HG02840 (cell line): ENCODE measurements around the gene FBH1.
"Not testable (repeated sequence)": the region's sequence is repeated elsewhere in the genome, so short reads cannot be mapped to it uniquely, and the experiment has no call there.

ENCODE experiments used
- ATAC-seq: cut with Tn5 transposase; IDR thresholded peaks from one replicate; pipeline ENCODE4 v1.9.1; 2021; ENCODE audit warnings: mild to moderate bottlenecking, moderate library complexity, moderate number of reproducible peaks; ENCODE audit not compliant: unreplicated experiment, low FRiP score

Gene FBH1

GRCh38 chr10:5873515-5873995 is 16.5 kb upstream of the FBH1 start:
- no peak for ATAC-seq

GRCh38 chr10:5876181-5876768 is 13.8 kb upstream of the FBH1 start:
- no peak for ATAC-seq

DNA sequence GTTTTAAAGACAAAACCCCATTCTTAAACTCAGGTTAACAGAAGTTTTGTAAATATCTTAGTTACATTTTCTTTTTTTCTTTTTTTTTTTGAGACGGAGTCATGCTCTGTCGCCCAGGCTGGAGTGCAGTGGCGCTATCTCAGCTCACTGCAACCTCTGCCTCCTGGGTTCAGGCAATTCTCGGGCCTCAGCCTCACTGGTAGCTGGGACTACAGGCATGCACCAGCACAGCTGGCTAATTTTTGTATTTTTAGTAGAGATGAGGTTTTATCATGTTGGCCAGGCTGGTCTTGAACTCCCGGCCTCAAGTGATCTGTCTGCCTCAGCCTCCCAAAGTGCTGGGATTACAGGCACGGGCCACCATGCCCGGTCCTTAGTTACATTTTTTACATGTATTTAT is 13.0 kb upstream of the FBH1 start:
- not testable (repeated sequence) for ATAC-seq

GRCh38 chr10:5882961-5883360 is 7.1 kb upstream of the FBH1 start:
- ATAC-seq = no peak

DNA sequence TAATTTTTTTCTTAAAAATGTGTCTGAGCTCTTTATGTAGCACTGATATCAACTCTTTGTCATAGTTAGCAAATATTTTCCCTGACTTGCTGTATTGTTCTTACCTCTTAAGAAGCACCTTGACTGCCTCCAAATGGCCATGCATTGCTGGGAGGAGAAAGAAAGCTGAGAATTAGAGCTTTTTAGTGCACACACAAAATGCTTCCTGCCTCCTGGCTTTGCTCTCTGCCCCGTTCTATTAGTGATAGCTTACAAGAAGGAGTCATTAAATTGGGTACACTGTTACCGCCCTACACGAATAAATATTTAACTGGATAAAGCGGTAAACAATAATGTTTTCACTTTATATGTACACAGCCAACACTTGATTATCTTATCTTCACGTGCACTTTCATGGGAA is 4.4 kb upstream of the FBH1 start:
- no peak for ATAC-seq

DNA sequence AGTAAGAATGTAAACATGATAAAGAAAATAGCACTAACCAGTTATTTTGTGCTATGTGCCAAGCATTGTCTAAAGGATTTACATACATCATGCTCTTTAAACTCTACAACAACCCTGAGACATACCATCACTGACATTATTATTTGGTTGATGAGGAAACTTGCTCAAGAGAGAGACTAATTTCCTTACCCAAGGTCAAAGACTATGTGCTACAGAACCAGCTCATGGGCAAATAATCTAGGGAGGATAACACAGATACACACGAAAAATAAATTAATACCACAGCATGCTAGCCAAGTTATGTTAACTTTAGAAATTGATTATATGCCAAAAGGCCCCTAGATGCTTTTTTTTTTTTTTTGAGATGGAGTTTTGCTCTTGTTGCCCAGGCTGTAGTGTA is 3.0 kb upstream of the FBH1 start:
- no peak for ATAC-seq

GRCh38 chr10:5887641-5888040 is 2.4 kb upstream of the FBH1 start:
- ATAC-seq = no peak

DNA sequence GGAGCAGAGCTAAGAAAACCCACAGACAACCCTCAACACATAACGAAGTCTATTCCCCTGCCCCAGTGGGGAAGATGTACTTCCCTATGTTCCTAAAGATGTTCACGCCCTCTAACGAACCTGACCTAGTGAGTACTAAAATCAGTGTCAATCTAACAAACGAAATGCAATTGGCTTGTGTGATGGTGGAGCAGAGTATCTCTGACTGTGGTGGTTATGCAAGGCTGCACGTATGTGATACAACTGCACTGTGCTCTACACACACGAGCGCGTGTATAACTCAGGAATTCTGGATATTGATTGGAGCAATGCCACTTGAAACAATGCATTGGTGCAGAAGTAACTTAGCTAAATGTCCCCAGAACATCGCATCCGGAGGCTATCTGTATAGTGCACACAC is 1.7 kb upstream of the FBH1 start:
- ATAC-seq = no peak

DNA sequence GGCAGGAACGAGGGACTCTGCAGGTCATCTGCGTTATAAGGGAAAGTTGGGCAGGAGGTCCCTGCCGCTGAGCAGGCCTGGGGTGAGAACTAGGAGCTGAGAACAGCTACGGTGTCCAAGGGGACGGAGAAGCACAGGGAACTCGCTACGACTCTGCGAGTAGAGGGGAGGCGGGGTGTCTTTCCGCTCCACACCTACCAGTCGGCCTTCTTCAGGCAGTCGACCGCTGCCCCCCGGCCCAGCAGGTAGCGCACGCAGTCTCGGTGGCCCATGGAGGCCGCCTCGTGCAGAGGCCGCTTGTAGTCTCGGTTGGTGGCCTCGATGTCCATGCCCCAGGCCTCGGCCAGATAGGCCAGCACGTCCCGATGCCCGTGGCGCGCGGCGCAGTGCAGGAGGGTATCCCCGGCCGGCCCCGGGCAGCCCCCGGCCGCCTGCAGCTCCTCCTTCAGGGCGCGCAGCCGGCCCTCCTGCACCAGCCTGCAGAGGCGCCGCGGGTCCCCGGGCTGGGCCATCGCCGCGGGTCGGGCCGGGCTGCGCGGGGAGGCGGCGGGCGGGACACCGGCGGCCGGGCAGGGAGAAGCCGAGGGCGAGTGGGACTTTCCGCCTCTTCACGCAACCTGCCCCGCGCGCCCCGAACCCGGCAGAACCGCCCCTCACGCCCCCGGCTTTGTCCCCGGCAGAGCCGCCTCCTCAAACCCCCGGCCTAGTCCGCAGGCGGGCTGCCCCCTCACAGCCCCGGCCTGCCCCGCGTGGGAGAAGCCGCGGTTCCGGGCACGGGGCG is 1.0 kb upstream of the FBH1 start:
- peak; percentile 35 for ATAC-seq

- ATAC-seq = peak; percentile 1
Measured at GRCh38 chr10:5890452-5890915, 441 bp downstream of the FBH1 start.

DNA sequence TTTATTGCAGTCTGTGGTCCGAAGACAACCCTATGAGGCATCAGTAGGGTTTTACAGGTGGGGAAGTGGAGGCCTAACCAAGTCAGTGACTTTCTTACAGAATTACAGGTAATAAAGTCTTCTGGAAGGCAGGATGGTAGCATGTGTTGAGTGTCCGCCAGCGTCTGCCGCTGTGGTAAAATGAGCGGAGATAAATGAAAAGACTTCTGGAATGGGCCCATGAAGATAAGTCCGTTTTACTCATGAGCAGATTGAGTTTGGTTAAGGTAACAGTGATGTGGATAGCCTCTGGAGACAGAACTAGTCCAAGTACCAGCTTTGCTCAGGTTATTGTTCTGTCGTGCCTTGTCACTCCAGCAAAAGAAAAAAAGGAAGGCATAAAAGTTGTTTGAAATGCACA is 966 bp downstream of the FBH1 start:
- ATAC-seq = no peak

- ATAC-seq = no peak
Measured at GRCh38 chr10:5892007-5892406, 2.0 kb downstream of the FBH1 start.

GRCh38 chr10:5893321-5893720 is 3.3 kb downstream of the FBH1 start:
- no peak for ATAC-seq

DNA sequence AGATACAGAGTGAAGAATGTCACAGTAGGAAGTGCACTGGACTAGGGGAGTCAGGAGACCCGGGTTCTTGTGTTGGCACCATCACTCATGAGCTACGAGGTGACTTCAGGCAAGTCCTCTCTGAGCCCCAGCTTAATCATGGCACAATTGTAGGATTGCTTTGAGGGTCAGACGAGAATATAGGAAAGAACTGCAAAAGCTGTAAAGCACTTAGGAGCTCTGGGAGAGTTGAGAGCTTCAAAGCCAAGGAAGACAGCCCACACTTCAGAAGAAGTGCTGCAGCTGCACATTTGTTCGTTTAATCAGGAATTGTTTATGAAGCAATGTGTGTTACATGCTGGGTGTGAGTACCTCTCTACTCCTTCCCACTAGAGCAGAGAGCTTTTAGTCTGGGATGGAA is 4.4 kb downstream of the FBH1 start:
- no peak for ATAC-seq

DNA sequence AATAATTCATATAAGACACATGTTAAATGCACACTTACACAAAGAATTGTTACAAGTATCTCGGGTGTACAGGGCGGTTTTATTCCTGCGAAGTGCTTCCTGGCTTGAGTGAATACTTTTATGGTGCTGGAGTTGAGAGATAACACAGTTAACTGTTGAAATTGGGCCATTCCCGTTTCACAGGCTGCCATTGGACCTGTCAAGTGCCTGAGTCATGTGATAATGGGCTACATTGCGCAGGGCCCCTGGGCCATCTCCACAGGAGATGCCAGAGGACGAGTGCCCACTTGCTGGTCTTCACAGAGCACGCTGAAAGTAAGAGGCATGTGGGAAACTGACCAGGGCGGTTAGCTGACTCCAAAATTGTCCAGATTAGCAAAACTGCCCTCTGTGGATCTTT is 4.8 kb downstream of the FBH1 start:
- no peak for ATAC-seq

DNA sequence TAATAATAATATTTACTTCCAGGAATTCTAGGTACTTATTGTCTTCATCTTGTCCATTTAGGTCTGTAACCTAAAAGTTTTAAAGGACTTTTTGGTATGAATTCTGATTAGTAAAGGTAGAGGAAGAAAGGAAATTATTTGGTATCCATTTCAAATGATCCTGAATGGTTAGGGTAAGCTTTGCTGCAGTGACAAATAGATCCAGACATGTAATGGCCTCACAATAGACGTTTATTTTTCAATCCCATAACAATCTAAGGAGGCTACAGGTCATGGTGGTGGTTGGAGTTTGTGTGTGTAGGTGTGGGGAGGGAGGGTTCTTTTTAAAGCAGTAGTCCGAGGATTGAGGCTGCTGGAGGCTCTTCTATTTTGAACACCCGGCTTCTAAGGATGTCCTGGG is 5.3 kb downstream of the FBH1 start:
- peak; percentile 17 for ATAC-seq

GRCh38 chr10:5895804-5896203 is 5.8 kb downstream of the FBH1 start:
- ATAC-seq = peak; percentile 54

- ATAC-seq = peak; percentile 13
Measured at GRCh38 chr10:5896208-5897052, 6.4 kb downstream of the FBH1 start.

DNA sequence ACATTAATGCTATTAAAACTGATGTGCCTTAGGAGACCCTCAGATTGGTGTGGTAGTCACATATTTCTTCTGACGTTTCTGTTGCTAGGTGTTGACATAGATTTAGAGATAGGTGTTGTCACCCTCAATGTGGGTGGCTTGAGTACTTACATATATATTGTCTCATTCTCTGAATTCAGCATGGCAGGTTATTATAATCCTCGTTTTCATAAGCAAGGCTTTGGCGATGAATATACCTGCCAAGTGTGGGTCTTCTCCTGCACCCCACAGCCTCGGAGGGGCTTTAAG is 7.0 kb downstream of the FBH1 start:
- ATAC-seq = no peak

GRCh38 chr10:5897504-5897903 is 7.5 kb downstream of the FBH1 start:
- ATAC-seq = no peak

- no peak for ATAC-seq
Measured at GRCh38 chr10:5898163-5898562, 8.1 kb downstream of the FBH1 start.
